Stimulated activated CD8-positive, alpha-beta memory T cell treated with anti-CD3 and anti-CD28 coated beads, Interleukin-7, amount 100 ng/mL, for 1 hour (primary cell): ENCODE results near the gene ARAP1.

Experiments used
- DNase-seq, 2 donors: peaks; one replicate each; pipeline ENCODE4 v3.0.0-alpha.2; 2020; ENCODE audit warnings: low read depth in 2 of 2

ARAP1 gene

GRCh38 chr11:72723508-72723907 lies 28.7 kb downstream of the ARAP1 start:
- no peak for DNase-seq

DNA sequence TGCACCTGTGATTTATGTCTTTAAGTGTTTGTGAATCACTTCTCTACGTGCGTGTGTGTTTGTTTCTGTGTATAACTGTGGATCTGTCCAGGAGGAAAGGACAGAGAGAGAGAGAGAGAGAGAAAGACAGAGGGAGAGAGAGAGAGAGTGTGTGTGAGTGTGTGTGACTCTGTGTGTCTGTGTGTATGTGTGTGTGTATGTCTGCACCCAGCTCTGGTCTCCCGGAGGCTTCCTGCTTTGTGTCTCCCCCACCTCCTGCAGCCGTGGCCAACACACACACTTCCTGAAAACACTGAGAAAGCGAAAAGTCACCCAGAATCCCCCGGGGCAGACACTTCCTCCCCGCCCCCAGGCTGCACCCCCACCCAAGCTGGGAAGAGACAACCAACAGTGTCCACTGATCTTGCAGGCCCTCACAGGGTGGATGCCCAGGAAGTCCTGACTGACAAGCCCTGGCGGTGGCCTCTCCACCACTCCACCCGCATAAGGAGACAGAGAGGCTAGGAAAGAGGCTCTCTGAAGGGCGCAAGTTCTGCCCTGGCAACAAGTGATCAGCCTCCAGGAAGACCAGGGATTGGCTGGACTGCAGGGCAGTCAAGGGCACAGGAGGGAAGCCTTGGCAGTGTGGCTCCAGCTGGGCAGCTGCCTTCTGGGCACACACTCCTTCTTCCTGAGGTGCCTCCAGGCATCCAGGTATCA lies 30.0 kb downstream of the ARAP1 start:
- DNase-seq: peak; percentile 60 to 65

- peak in 1 of 2 donors; percentile 20 for DNase-seq
Measured at GRCh38 chr11:72721689-72722049, 30.5 kb downstream of the ARAP1 start.

DNA sequence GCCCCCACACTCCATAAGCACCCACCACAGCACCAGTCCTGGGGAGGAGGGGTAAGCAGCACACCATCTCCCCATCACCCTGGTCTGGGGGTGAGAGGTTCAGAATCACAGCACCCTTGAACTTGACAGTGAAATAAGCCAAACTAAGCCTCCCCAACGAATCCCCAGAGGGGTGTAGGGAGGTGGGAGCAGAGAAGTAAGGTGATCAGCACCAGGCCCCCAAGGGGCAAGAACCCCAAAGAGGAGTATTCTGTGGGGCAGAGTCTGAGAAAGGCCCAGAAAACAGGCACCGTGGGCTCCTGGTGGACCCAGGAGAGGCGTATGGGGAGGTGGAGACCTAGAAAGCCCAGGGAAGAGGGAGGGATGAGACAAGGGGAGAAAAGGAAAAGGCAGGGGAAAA lies 30.9 kb downstream of the ARAP1 start:
- no peak for DNase-seq

DNA sequence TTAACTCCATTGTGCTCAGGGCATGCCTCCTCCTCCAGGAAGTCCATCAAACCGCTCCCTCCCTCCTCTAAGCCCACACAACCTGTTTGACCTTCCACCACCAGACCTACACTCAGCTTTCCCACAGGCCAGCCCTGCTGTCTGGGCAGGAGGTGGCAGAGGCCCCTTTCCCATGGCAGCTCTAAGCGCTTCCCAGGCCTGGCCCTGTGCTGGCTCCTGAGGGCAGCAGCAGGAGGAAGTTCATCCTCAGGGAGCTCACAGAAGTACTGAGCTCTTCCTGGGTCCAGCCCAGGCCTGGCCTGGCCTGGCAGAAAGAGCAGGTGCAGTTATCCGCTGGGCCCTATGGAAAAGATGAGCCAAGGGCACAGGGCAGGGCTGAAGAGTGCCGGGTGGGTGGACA lies 31.4 kb downstream of the ARAP1 start:
- no peak for DNase-seq

GRCh38 chr11:72720047-72720446 lies 32.2 kb downstream of the ARAP1 start:
- DNase-seq: no peak

DNA sequence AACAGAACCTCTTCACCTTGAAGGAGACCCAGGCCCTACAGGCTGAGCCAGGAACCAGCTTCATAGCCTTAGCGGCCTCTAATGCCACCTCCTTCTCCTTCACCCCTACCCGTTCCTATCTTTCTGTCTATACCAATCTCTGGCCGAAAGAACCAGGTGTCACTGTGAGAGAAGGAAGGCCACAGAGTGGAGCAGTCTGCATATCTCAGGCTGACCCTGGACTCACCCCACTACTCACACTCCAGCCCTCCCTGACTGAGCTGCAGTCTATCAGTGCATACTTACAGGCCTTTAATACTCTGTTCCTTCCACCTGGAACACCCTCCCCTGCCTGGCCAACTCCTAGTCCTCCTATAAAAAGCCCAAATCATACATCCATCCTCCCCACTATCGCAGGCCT lies 32.7 kb downstream of the ARAP1 start:
- no peak for DNase-seq

- no peak for DNase-seq
Measured at GRCh38 chr11:72719144-72719543, 33.1 kb downstream of the ARAP1 start.

DNA sequence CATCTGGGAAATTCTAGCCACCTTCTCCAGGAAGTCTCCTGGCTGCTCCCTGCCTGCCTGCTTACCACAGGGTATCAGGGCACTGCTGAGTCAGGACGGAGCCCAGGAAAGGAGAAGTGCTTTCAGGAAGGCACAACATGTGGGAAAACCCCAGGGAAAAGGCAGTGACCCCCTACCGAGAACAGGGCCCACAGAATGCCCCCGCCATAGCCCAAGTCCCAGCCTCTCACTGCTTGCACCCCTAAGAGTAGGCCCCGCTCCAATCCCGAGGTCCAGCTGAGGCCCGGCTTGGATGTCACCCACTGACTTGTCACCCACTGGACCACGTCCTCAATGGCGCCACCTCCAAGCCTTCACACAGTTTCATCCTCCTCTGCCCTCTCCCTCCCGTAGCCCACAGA lies 34.1 kb downstream of the ARAP1 start:
- no peak for DNase-seq

DNA sequence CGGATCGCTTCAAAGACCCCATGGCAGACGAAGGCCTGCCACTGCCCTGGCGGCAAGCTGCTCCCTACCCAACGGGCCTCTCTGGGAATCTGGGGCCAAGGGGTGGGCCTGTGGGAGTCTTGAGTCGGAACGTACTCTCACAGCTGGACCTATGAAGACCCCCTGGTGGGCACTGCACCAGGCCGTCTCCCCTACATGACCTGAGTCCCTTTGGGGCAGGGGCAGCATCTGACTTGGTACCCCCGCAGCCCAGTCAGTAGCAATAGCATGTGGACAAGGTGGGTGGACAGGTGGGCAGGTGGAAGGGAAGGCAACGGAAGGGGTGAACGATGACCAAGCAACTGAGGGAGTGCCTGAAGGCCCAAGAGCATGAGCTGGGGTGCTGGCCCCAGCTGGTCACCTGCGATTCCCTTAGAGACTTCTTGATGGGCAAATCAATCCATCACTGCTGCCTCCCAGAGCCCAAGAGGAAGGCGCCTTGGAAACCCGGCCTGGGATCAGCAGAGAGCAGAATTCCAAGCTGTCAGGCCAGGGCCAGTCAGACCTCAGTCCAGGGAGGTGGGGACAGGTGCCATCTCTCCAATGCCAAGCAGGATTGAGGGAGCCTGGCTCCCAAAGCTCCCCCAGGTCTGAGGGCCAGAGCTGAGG lies 35.3 kb downstream of the ARAP1 start:
- no peak for DNase-seq

- DNase-seq: no peak
Measured at GRCh38 chr11:72716290-72716689, 35.9 kb downstream of the ARAP1 start.

GRCh38 chr11:72712841-72713240 lies 39.4 kb downstream of the ARAP1 start:
- no peak for DNase-seq

GRCh38 chr11:72712168-72712751 lies 39.9 kb downstream of the ARAP1 start:
- DNase-seq: no peak

DNA sequence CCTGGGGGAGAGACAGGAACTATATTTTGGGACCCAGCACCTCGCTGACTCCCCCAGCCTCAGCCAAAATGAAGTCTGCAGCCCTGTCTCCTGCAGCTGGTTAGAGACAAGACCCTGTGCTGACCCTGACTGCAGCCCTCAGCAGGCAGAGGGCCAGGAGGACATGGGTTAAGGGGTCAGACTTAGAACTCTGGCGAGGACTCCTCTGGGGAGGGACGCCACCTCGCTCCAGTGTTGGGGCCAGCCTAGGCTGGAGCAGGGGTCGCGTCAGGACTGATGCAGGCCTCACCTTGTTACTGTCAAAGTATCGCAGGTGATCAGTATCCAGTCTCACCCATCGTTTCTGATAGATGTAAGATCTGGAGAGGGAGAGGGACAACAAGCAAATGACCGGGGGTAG lies 41.1 kb downstream of the ARAP1 start:
- no peak for DNase-seq

DNA sequence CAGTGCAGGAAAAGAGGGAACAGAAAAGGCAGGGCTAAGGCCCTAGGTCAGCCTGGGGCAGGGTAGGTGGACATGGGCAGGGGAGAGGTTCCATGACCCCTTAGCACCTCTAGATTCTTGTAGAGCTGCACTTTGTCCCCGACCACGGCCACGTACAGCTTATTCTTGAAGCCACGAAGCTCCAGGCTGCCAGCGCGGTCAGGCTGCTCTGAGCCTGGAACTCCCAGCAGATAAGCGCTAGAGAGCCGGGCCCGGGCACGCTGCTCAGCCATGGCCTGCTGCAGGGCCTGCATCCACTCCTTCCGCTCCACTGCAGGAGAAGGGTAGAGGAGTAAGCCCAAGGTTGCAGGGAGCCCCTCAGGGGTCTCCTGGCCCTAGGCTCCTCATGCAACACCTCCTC lies 41.9 kb downstream of the ARAP1 start:
- no peak for DNase-seq

GRCh38 chr11:72709478-72710238 lies 42.5 kb downstream of the ARAP1 start:
- no peak for DNase-seq

DNA sequence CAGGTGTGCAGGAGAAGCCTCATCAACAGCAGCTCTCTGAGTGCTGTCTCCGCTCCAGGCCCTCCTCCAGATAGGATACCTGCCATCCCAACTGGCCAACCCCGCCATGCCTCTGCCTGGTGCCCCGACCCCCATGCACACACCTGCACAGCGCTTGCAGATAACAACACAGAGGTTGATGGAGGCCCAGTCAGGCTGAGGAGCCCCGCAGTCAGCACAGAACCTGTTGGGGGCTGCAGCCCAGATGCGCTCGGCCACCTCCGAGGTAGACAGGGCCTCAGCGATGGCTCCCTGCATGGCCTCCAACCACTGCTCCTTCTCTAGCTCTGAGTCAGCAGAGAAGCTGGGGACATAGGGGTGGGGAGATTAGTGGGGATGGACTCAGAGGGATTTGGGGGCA lies 45.2 kb downstream of the ARAP1 start:
- no peak for DNase-seq

GRCh38 chr11:72706579-72706978 lies 45.6 kb downstream of the ARAP1 start:
- DNase-seq: no peak

- DNase-seq: no peak
Measured at GRCh38 chr11:72705442-72706365, 46.5 kb downstream of the ARAP1 start.

DNA sequence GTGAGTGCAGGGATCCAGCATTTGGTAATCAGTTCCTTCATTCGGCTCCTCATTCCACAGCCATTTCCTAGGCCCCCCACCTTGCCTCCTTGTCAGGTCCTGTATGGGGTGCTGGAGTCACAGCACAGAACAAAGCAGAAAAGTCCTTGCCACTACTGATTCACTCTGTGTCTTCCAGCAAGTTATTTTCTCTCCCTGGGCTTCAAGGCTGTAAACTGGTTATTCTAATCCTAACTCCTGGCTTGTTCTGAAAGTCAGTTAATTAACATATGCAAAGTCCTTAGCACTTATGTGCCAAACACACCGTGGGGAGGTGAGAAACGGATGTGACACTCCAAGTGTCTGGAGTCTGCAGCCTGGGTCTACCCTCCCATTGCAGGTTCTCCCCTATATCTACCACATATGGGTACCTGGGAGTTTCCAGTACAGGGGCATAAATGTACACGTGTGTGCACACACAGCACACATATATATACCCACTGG lies 47.4 kb downstream of the ARAP1 start:
- DNase-seq: no peak

- DNase-seq: no peak
Measured at GRCh38 chr11:72704028-72704782, 48.0 kb downstream of the ARAP1 start.
